Nephron progenitor cell (in vitro differentiated cells): Measurements from ENCODE around the gene AGMO.

Experiments used
- DNase-seq: peaks from one replicate; pipeline ENCODE4 v3.0.0; 2021
- H3K27ac Mint-ChIP-seq: 2 replicates; pipeline ENCODE4 v1.8.0; 2021; ENCODE audit warnings: mild to moderate bottlenecking, moderate library complexity, mixed read lengths
- H3K27me3 Mint-ChIP-seq: 2 replicates; pipeline ENCODE4 v1.8.0; 2021; ENCODE audit warnings: mild to moderate bottlenecking, low read depth, mixed read lengths; ENCODE audit not compliant: poor library complexity
- H3K36me3 Mint-ChIP-seq: 2 replicates; pipeline ENCODE4 v1.8.0; 2021; ENCODE audit warnings: low read depth, mixed read lengths
- H3K4me1 Mint-ChIP-seq: 2 replicates; pipeline ENCODE4 v1.8.0; 2021; ENCODE audit warnings: mixed read lengths
- H3K4me3 Mint-ChIP-seq: 2 replicates; pipeline ENCODE4 v1.8.0; 2021; ENCODE audit warnings: mild to moderate bottlenecking, moderate library complexity, mixed read lengths
- H3K9me3 Mint-ChIP-seq: 2 replicates; pipeline ENCODE4 v1.8.0; 2021; ENCODE audit warnings: mild to moderate bottlenecking, moderate library complexity, mixed read lengths
- TF ChIP-seq, protein P1 (sequence below): fragments of 200-600 bp; sonication (generic); IDR thresholded peaks from 2 replicates; pipeline ENCODE4 v1.5.0; 2021; ENCODE audit warnings: antibody characterized with exemption

Gene AGMO

DNA sequence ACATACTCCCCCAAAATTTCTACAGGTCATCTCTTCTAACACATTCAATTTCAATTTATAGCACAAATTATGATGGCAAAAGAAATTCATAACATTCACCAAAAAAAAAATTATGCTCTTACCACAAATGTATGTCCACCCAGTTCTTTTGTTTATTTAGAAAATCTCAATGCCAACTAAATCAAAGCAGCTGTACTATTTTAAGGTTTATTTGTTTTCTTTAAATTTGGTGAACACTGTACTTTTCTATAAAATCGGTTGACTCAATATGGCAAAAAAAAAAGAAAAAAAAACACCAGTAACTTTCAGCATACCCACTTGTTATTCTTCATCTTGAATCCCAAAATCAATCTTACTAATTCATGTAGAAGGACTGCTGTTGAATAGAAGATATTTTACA lies 225.7 kb downstream of the AGMO start:
- Mint-ChIP-seq H3K4me3 (no peak overlapping the region), H3K27me3 (no peaks in the 10 kb centered on the region), H3K4me1 (peaks cover 35% of the 10 kb centered on the region), H3K36me3 (peaks cover 4% of the 10 kb centered on the region), H3K27ac (no peak overlapping the region), H3K9me3 (peaks cover 20% of the 10 kb centered on the region)
- DNase-seq: no peak
- TF ChIP-seq, protein P1, sequence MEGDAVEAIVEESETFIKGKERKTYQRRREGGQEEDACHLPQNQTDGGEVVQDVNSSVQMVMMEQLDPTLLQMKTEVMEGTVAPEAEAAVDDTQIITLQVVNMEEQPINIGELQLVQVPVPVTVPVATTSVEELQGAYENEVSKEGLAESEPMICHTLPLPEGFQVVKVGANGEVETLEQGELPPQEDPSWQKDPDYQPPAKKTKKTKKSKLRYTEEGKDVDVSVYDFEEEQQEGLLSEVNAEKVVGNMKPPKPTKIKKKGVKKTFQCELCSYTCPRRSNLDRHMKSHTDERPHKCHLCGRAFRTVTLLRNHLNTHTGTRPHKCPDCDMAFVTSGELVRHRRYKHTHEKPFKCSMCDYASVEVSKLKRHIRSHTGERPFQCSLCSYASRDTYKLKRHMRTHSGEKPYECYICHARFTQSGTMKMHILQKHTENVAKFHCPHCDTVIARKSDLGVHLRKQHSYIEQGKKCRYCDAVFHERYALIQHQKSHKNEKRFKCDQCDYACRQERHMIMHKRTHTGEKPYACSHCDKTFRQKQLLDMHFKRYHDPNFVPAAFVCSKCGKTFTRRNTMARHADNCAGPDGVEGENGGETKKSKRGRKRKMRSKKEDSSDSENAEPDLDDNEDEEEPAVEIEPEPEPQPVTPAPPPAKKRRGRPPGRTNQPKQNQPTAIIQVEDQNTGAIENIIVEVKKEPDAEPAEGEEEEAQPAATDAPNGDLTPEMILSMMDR: no peak

DNA sequence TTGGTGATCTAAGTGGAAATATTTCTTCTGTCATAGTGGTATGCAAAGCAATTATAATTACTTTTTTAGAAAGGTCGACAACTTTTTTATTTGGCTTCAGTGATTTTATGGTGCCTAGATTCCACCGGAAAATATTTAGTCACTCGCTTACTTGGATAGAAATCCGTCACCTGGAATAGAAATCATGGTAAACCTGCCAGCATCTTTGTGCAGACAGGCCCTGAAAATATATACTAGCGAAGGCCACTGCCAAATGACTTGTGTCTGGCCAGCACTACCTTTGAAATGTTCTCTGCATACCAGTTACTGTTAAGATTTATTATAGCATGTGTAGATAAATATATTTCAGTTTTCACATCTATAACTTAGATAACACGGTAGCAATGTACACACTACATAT lies 226.4 kb downstream of the AGMO start:
- Mint-ChIP-seq H3K4me1 (peaks cover 42% of the 10 kb centered on the region), H3K4me3 (no peak overlapping the region), H3K27me3 (no peaks in the 10 kb centered on the region), H3K9me3 (peaks cover 19% of the 10 kb centered on the region), H3K36me3 (peaks cover 4% of the 10 kb centered on the region), H3K27ac (no peak overlapping the region)
- TF ChIP-seq, protein P1: no peak
- DNase-seq: no peak

DNA sequence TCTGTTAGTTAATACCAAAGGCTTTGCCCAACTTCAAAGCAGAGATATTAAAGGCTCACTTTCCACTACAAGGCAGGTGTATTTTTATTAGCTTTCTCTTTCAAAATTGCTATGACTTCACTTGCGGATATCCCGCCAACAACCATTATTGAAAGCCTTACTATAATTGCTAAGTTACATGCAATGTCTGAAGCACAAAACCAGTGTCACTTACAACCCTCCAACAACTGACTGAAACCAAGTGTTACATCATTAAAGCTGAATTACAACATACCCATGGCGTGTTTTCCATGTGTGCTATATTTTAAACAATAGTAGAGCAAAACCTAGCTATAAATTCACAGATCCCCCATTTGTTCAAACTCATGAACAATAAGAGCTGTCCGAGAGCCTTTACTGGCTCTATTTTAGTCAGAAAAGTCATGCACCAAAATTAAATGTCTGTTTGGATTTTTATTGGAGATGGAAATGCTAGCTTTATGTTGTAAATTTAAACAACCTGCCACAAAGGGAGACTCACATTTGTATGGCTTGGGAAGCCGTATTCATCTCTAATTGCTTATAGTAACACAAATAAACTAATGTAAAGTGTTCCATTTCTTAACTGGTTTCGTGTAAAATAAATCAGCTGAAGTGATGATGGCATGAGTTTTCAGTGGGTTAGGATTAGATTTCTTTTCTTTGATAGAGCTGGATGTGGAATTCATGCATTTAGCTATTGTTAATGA lies 227.1 kb downstream of the AGMO start:
- Mint-ChIP-seq H3K9me3 (peaks cover 12% of the 10 kb centered on the region), H3K27ac (no peak overlapping the region), H3K4me3 (no peak overlapping the region)

GRCh38 chr7:15332956-15333355 lies 228.9 kb downstream of the AGMO start:
- Mint-ChIP-seq H3K27ac (no peak overlapping the region), H3K36me3 (no peaks in the 10 kb centered on the region)

More for the DNA sequence above, 227.1 kb downstream of the AGMO start:
- DNase-seq: no peak
- H3K4me1 Mint-ChIP-seq: peaks cover 49% of the 10 kb centered on the region
- H3K36me3 Mint-ChIP-seq: peaks cover 3% of the 10 kb centered on the region
- H3K27me3 Mint-ChIP-seq: no peaks in the 10 kb centered on the region
- TF ChIP-seq, protein P1: no peak

DNA sequence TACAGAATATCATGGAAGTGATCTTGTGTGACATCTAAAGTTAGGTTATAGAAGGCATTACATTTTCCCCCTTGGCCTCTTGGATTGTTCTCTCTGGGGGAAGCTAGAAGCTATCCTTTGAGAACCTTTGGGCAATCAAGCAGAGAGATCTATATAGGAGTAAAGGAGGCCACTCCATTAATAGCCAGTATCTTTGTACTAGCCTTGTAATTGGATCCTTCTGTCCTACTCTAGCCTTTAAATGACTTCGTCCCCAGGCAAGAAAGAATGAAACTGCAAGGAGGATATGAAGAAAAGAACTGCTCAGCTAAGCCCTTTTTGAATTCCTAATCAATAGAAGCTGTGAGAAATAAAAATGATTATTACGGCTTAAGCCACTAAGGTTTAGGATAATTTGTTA lies 230.9 kb downstream of the AGMO start:
- Mint-ChIP-seq H3K36me3 (no peaks in the 10 kb centered on the region), H3K27ac (peak overlapping the region; percentile 78), H3K4me3 (peak overlapping the region; percentile 6), H3K4me1 (peaks cover 66% of the 10 kb centered on the region), H3K9me3 (no peaks in the 10 kb centered on the region), H3K27me3 (no peaks in the 10 kb centered on the region)
- TF ChIP-seq, protein P1: no peak
- DNase-seq: no peak

More at GRCh38 chr7:15332956-15333355, 228.9 kb downstream of the AGMO start:
- H3K4me3 Mint-ChIP-seq: no peak overlapping the region
- H3K4me1 Mint-ChIP-seq: peaks cover 59% of the 10 kb centered on the region
- TF ChIP-seq, protein P1: no peak
- no peaks in the 10 kb centered on the region for H3K9me3 Mint-ChIP-seq
- no peaks in the 10 kb centered on the region for H3K27me3 Mint-ChIP-seq
- no peak for DNase-seq

DNA sequence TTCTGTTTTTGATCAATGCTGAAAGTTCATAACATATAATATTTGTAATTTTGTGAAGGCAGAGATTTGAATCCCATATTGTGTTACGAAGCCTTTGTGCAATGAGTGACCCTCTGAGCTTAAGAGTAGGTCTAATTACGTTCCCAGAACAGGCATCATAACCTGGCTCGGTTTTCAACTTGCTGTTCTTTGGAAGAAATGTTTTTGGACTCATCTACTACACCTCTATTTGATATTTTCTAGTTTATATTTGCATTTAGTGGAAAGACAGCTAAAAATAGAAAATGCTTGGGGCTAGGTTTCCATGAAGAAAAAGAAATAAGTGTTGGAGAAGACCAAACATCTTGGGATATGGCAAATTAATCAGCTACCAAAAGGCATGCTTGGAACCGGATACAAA lies 234.8 kb downstream of the AGMO start:
- peaks cover 3% of the 10 kb centered on the region for H3K9me3 Mint-ChIP-seq
- TF ChIP-seq, protein P1: no peak
- peaks cover 51% of the 10 kb centered on the region for H3K4me1 Mint-ChIP-seq
- no peak overlapping the region for H3K4me3 Mint-ChIP-seq
- no peak for DNase-seq
- H3K27ac Mint-ChIP-seq: no peak overlapping the region
- no peaks in the 10 kb centered on the region for H3K27me3 Mint-ChIP-seq
- H3K36me3 Mint-ChIP-seq: no peaks in the 10 kb centered on the region
